Stimulated activated CD8-positive, alpha-beta memory T cell treated with anti-CD3 and anti-CD28 coated beads, Interleukin-15, amount 100 ng/mL, for 48 hours (primary cell): ENCODE results near the gene ZNF473.
"Not testable (repeated sequence)": the region's sequence is repeated elsewhere in the genome, so short reads cannot be mapped to it uniquely, and the experiment has no call there.

ENCODE experiments used
- DNase-seq, 2 donors: peaks; one replicate each; pipeline ENCODE4 v3.0.0-alpha.2; 2020; ENCODE audit warnings: low read depth in 2 of 2

The ZNF473 gene

DNA sequence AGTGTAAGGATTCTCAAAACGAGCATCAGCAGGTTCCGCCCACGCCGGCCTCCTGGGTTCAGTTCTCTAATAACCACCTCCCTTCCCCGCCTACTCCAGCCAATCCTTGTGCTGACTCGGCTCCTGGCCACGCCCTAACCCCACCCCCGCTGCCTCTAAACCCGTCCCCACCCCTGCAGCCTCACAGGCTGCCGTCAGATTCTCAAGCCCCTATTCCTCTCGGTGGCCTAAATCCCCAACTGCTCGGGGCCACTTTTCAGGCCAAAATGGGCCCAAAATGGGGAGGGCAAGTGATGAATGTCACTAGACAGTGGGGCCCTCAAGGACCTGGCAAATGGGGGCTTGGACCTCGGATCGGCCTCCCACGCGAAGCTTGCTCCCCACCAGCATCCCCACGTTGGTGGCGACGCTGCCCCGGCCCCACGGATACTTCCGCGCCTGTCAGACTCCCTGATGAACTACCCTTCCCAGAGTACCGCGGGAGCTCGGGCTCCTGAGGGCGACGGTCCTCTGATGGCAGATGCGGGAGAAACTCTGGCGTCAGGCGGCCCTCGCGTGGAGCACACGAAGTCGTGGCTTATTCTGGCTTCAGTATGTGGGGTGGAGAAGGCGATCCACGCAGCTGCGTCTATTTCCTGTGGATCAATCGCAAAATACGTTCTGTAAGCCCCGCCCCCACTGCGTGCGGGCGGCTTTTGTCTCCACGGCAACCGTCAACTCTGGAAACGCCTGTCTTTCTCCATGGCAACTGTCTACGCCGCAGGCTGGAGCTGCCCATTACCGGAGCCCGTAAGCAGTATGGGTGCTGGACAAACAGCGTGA lies 24.8 kb downstream of the ZNF473 start:
- peak; percentile 54 to 58 for DNase-seq

- DNase-seq: not testable (repeated sequence)
These were observed 25.6 kb downstream of the ZNF473 start for GRCh38 chr19:50051228-50051895.

DNA sequence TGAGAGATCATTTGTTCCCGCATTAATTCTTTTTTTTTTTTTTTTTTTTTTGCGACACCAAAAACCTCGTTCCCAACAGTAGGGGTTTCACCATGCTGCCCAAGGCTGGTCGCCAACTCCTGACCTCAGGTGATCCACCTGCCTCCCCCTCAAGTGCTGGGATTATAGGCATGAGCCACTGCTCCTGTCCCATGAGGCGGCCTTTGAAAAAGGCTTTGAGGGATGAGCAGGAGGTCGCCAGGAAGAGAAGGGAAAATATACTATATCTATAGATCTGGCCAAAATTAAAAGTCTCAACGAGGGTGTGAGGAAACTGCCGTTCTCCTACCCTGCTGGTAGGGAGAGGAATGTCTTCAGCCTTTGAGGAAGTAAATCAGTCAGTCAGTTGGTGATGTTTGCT lies 26.2 kb downstream of the ZNF473 start:
- DNase-seq: no peak

GRCh38 chr19:50053119-50053518 lies 27.3 kb downstream of the ZNF473 start:
- no peak for DNase-seq

DNA sequence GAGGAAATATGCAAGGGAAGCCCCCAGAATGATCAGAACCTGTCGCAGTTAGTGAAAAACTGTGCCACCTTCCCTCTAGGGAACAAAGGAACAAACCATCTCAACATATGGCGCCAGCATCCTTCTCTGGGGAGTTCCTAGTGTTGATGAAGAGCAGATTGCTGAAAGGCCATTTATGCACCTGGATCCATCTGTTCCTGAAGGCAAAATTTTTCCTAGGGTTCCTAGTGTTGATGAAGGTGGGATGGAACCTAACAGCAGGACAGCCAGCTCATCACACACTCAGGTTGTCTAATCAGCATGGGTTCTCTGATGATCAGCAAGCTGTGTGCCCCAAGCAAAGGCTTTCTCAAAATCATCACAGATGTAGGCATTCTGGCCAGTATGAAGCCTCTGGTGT lies 32.6 kb downstream of the ZNF473 start:
- DNase-seq: no peak

DNA sequence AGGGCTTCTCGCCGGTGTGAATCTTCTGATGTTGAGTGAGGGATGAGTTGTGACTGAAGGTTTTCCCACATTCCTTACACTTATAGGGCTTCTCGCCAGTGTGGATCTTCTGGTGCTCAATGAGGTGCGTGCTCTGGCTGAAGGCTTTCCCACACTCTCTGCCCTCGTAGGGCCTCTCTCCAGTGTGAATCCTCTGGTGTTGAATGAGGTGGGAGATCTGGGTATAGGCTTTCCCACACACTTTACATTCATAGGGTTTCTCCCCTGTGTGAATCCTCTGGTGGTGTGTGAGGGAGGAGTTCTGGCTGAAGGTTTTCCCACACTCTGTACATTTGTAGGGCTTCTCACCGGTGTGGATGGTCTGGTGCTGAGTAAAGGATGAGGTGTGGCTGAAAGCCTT lies 33.2 kb downstream of the ZNF473 start:
- DNase-seq: no peak

- DNase-seq: no peak
These were observed 34.3 kb downstream of the ZNF473 start for GRCh38 chr19:50060107-50060506.

GRCh38 chr19:50061650-50062049 lies 35.8 kb downstream of the ZNF473 start:
- DNase-seq: no peak

DNA sequence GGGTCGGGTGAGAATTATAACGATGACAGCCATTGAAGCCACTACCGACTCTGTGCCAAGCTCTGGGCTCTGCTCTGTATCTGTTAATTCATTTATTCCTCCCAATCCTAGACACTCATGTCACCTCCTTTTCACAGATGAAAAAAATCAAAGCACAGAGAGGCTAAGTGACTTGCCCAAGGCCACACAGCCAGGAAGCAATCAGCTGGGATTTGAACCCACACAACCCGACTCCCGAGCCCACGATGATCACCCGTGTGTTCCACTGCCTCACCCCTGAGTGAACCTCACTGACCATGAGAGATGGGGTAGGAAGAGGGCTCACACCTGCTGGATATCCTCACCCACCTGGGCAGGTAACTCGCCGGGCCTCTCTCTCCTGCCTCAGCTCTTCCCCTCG lies 40.1 kb downstream of the ZNF473 start:
- DNase-seq: no peak

GRCh38 chr19:50067575-50067974 lies 41.8 kb downstream of the ZNF473 start:
- no peak for DNase-seq

DNA sequence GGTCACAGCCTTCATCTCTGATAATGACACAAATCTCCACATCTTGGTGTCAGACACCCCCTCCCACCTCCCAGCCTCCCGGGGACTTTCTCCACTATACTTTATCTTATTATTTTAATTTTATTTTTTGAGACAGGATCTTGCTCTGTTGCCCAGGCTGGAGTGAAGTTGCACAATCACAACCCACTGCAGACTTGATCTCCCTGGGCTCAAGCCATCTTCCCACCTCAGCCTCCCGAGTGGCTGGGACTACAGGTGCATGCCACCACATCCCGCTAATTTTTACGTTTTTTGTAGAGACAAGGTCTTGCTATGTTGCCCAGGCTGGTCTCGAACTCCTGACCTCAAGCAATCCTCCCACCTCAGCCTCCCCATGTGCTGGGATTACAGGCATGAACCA lies 42.6 kb downstream of the ZNF473 start:
- DNase-seq: not testable (repeated sequence)

- not testable (repeated sequence) for DNase-seq
These were observed 49.3 kb downstream of the ZNF473 start for GRCh38 chr19:50075076-50075475.

DNA sequence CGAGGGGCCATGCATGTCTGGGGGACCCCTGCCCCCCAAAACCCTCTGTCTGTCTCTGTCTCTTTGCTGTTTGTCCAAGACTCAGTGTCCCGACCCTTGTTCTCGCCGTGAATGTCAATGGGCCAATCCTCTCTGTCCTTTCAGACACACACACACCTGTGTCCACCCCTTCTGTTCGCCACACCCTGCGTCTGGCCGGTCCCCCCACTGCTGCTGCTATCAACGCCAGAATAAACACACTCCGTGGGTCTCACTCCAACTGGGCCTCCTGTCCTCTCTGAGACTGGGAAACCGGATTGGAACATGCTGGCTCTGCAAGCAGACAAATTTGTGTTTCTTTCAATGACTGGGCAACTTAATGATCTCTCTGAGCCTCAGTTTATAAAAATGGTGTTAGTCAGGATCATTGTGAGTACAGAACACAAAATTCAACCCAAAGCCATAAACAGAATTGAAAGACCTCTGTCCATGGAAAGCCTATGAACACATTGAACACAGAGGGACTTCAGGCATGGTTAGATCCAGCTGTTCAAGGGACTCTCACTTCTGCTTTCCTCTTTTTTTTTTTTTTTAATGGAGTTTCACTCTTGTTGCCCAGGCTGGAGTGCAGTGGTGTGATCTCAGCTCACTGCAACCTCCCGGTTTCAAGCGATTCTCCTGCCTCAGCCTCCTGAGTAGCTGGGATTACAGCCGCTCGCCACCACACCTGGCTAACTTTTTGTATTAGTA lies 50.0 kb downstream of the ZNF473 start:
- DNase-seq: not testable (repeated sequence)

DNA sequence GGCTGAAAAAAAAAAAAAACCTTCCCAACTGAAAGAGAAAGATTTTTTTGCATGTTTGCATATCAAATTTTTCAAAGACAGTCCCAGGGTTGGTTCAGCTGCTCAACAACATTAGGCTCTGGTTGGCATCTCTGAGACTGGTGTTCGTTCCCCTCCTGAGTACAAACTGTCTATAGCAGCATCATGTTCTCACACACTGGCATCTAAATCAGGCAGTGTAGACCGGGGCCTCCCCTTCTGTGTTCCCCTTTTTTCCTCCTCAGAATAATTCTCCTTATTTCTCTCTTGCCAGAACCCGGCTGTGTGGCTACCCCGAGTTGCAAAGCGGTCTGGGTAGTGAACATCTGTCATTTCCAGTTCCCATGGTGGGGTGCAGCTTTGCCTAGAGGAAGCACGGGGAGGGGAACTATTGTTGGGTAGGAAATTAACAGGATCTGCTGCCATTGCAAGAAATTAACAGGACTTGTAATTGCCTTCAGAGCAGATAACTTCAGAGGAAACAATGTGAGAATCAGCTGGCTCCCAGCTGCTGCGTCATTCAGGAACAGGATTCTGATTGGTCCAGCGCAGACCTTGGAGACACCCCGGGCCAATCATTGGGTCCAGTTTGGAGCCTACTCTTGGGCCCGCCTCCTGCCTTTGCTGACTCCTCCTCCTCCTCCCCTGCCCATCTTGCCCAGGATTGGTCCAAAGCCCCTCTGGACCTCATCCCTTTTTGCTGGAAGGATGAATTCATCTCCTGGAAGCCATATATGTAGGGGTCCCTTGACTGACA lies 51.0 kb downstream of the ZNF473 start:
- DNase-seq: not testable (repeated sequence)

DNA sequence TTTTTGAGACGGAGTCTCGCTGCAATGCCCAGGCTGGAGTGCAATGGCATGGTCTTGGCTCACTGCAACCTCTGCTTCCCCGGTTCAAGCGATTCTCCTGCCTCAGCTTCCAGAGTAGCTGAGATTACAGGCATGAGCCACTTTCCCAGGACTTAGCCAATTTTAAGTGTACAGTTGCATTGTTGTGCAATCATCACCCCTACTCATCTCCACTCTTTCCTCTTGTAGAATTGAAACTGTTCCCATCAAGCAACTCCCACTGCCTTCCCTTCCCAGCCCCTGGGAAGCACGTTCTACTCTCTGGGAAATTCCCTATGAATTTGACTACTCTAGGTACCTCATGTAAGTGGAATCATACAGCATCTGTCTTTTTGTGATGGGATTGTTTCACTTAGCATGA lies 53.2 kb downstream of the ZNF473 start:
- not testable (repeated sequence) for DNase-seq

- DNase-seq: not testable (repeated sequence)
These were observed 58.6 kb downstream of the ZNF473 start for GRCh38 chr19:50084440-50084839.

- not testable (repeated sequence) for DNase-seq
These were observed 61.3 kb downstream of the ZNF473 start for GRCh38 chr19:50087153-50087552.

GRCh38 chr19:50090706-50091105 lies 64.9 kb downstream of the ZNF473 start:
- DNase-seq: peak; percentile 22 to 30

GRCh38 chr19:50091786-50092185 lies 66.0 kb downstream of the ZNF473 start:
- DNase-seq: not testable (repeated sequence)

GRCh38 chr19:50092597-50092996 lies 66.8 kb downstream of the ZNF473 start:
- DNase-seq: not testable (repeated sequence)

GRCh38 chr19:50097884-50098283 lies 72.1 kb downstream of the ZNF473 start:
- not testable (repeated sequence) for DNase-seq

DNA sequence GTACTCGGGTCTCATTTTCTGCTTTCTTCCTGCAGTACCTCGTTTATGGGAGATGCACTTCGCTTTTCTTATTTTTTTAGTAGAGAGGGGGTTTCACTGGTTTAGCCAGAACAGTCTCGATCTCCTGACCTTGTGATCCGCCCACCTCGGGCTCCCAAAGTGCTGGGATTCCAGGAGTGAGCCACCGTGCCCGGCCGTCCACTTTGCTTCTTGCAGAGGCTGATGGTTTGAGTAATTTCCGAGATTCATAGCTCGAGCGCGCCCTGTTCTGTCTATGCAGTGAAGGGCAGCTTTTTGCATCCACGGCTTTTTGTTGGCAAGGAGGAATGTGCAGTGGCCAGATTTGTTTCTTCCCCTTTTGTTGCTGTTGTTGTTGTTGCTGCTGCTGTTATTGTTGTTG lies 73.1 kb downstream of the ZNF473 start:
- peak in 1 of 2 donors; percentile 0 for DNase-seq
